GM18909 (cell line): Measurements from ENCODE around the gene LAMC3.

Experiments used
- ATAC-seq: cut with Tn5 transposase; IDR thresholded peaks from one replicate; pipeline ENCODE4 v1.9.1; 2021; ENCODE audit warnings: mild to moderate bottlenecking; ENCODE audit not compliant: unreplicated experiment, poor library complexity

Gene LAMC3

DNA sequence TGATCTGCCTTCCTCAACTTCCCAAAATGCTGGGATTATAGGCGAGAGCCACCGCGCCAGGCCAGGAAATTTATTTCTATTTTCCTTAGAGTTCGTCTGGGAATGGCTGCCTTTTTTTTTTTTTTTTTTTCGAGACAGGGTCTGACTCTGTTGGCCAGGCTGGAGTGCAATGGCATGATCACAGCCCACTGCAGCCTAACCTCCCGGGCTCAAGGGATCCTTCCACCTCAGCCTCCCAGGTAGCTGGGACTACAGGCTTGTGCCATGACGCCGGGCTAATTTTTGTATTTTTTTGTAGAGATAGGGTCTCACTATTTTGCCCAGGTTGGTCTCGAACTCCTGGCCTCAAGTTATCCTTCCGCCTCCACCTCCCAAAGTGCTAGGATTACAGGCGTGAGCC lies 888 bp upstream of the LAMC3 start:
- ATAC-seq = no peak

DNA sequence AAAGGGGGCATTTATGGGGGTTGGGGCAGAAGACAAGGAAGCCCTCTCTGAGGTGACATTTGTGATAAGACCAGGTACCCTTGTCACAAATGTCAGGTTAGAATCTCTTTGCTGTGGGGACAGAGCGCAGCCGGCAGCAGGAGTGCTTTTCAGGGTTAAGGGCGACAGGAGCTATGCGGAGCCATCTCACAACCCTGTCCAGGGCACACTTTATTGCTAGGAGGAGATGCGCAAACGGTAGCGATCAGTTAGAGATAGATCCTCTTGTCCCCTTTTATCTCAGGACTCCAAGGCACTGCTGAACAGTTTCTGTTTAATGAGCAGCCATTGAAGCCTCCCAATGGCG lies 438 bp upstream of the LAMC3 start:
- ATAC-seq = no peak

DNA sequence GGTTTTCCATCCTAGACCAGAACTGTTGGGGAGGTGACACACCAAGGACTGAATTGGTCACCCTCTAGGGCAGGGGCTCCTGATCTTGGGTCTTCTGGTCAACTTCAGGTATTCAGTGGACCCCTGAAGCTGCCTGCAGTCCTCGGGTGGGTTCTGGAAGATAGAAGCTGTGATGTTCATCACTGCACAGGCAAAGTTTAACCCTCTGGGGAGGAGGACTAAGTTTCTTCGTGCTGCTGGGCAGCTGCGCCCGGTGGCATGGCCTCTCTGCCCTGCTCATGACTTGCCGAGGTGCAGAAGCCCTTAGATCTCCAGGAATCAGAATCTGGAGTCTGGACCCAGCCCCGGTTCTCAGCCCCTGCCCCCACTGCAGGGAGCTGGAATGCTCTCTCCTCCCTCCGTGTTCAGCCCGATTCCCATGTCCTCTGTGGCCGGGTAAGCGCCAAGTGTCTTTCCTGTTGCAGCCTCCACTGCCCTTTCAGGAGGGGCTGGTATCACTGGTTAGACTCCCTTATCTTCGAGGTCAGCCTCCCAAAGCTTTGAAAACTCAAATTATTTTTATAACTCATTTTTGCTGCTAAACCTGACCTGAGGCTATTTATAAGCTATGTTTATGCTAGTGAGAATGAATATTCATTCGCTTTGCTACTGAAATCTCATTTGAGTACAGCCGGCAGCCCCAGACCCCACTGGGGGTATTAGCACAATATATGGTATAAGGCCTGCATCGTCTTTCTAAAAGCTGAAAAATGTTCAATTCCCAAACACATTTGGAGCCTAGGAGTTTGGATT lies 1.7 kb downstream of the LAMC3 start:
- ATAC-seq = no peak

DNA sequence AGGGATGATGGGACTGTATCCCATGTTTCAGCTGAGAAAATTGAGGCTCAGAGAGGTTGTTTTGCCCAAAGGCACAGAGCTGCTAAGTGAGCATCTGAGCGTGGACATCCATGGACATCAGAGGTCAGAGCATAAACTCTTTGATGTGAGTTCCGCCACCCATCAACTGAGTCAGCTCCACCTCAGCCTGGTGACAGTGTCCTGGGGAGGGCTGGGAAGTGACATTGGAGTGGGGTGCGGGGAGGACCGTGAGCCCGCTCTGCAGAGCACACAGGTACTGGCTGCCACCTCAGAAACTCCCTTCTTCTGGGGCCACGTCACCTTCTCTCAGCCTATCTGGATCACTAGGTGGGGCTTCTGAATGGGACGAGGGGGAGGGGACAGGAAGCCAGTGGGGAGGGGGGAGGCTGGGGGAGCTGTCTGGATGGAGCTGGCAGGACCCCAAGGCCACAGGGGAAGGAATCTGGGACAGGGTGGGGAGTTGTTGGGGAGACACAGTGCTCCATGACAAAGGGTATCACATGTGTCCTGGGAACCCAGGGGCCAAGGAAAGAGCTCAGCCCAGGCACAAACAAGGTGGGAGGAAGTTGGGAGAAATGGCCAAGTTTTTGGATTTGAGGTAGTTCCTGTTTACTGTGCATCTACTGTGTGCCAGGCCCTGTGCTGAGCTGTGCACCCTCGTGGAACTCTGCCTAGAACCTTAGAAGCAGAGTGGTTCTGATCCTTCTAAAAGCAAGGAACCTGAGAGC lies 2.5 kb downstream of the LAMC3 start:
- no peak for ATAC-seq

DNA sequence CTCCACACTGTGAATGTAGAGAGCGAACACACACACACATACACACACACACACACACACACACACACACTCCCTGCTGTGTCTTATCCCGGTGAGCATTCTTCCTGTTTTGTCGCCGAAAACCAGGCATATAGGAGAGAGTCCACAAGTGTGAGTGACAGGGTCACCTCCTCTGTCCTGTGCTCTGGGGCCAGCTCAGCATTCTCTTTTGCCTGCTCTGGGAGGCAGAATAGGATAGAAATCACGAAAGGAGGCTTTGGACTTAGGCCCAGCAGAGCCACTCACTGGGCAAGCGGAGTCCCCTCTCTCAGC lies 3.0 kb downstream of the LAMC3 start:
- ATAC-seq = no peak

DNA sequence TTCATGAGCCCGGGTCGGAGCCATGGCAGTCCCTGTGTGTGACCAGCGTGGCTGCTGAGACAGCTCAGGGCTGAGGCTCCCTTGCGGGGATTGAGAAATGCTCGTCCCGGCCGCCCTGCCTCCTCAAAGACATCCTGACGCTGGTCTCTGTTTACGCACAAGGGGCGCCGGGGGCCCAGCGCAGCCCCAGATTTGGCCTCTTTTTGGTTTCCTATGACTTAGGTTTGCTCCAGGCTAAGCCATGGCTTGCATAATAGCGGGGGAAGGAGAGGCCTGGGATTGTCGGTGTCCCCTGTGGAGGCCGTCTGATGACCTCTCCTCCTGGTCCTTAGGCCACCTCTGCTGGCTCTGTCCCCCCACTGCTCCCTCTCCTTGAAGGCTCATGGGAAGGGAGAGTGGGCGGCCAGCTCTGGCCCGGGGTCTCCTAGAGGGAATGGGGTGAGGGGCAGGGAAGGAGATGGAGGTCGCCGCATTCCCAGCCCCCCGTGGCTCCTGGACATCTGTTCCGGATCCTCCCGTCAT lies 3.5 kb downstream of the LAMC3 start:
- ATAC-seq = no peak

DNA sequence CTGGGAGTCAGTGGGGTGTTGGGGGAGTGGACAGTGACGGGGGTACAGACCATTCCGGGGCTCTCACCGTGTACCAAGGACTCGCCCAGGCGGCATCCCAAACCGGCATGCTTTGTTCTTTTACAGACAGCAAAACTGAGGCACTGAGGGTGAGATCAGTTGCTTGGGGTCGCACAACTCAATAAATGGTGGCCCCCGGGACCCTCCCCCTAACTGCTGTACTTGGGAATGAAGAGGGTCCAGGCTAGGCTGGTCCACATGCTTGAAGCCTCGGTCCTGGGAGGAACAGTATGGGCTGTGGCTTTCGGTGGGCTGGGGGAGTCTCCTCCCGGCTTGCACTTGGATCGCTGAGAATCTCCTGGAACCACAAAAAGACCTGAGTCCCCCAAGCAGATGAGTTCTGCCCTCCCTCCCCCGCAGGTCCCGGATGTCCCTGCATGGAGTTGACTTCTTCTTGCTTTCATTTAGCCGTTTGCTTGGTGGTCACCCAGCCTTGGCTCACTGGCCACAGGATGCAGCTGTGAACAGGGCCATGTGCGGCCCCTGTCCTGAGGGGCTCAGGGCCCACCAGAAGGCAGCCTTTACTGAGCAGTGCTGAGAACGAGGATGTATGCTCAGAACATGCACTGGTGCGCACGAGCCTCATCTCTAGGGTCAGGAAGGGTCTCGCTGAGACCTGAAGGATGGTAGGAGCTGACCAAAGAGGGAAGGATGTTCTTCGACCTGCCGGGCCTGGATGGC lies 4.2 kb downstream of the LAMC3 start:
- no peak for ATAC-seq

DNA sequence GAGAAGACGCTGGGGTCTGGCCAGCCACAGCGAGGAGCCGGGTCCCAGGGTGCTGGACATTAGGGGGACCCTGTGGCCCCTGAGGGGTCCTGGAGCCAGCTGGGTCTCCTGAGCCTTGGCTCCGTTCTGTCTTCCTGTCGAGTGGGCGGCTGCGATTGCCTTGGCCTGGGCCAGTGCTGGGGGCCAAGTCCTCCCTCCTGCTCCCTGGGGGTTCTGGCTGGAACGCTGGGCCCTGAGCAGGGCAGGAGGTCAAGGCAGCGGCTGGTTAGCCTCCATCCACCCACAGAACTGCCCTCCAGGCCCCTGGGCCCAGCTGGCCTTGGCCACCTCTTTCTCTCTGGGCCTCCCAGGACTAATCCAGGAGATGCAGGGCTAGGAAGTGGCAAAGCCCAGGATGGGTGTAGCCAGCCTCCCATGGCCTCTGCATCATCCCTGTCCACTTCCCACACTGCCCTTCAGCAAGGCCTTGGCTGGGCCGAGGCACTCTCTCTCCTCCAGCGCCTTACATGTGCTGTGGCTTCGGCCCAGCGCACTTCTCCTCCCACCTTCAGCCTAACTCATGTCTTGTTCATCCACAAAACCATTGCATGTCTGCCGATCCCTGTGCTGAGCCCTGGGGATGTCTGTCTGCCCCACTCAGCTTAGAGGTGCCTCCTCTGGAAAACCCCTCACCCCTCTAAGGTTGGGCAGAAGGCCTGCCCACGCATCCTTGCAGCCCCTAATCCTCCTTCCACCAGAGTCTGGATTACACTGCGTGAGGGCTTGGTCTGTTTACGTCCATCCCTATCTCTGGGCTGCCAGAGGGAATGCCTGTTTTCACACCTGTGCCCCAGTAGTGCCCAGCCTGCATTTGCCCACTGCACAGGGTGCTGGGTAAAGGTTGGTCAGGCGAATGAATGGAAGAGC lies 5.0 kb downstream of the LAMC3 start:
- ATAC-seq = no peak

DNA sequence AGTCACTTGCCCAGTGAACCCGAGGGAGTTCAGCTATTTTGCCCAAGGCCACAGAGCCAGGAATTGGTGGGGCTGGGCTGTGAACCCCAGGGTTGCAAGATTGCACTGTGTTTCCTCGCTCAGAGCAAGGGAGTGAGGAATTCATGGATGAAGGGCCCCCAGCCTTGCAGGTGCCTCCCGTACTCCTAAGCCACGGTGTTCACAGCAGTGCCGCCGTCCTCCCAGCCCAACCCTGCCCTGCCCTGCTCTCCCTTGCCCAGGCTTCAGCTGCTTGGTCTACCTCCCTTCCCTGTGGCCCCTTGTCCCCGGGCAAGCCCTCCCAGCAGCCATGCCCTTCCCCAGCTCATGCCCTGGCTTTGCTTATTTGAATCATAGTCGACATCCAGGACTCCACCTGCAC lies 6.1 kb downstream of the LAMC3 start:
- ATAC-seq = no peak

DNA sequence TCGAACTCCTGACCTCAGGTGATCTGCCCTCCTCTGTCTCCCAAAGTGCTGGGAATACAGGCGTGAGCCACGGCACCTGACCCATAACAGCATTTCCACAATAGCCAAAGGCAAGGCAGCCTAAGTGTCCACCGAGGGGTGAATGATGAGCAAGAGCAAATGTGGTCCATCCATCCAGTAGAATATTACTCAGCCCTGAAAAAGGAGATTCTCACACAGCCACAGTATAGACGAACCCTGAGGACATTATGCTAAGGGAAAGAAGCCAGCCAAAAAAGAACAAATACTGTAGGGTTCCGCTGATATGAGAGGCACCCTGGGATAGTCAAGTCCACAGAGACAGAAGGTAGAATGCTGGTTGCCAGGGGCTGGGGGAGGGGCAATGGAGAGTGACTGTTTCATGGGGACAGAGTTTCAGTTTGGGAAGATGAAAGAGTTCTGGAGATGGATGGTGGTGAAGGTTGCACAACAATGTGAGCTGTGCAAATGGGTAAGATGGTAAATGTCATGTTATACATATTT lies 7.0 kb downstream of the LAMC3 start:
- no peak for ATAC-seq

DNA sequence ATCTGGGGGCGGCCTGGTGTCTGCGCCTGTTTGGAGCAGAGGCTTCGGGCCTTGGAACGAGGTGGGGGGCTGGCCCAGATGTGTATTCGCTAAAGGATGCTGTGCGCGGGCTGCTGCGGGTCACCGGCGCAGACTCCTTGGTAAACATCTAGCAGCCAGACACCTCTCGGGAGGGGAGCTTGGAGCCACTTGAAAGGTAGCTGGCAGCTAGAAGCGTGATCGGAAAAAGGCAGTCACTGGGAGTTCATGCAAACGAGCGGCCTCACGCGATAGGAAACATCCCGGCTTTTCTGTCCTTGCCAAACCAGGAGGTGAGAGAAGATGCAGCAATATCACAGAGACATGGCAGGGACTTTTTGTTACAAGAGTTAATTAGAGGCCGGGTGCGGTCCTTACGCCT lies 8.1 kb downstream of the LAMC3 start:
- ATAC-seq = no peak

DNA sequence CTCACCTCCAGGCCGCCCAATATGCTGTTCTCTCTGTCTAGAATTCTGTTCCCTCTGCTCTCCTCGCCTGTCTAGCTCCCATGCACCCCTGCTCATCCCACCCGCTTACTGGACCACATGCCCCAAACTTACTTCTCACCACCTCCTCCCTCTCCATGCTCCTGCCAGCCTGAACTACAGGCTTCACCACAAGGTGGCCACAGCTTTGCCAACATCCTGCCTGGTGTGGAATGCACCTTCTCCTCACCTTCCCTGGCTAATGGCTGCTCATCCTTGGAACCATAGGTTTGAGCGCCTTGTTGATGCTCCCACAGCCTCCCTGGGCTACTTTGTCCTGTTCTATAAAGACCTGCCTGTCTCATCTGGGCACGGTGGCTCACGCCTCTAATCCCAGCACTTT lies 9.6 kb downstream of the LAMC3 start:
- ATAC-seq = no peak

DNA sequence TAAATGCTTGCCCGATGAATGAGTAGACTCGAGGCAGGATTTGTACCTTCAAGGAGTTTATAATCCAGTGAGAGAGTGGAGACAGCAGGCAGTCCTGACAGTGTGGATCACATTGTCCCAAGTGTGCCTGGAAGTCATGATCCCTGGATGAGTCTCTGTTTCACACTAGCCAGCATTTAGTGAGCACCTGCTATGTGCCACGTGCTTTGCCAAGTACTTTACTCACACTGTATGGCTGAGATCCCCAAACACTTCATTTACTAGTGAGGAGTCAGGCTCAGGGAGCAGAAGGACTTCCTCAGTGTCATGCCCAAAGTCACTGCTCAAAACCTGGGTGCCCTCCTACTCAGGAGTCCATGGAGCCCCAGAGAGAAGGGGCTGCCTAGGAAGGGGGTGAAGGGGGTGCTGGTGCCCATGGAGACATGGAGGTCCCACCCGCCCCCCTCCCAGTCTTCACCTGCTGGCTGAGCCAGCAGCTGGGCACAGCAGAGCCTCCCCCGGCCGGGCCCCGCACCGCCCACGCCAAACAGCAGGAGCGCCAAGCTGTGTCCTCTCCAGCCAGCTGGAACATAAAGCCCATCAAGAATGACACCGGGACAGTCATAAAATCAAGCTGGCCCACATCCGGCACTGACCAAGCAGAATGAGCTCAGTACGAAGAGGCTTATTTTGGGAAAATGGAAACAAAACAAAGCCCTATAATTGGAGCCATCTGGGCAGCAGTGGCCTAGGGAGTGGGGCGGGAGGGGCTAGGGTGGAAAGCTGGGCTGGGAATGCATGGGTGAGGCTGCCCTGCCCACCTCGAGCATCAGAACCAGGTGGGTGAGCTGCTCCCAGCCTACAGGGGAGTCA lies 10.6 kb downstream of the LAMC3 start:
- ATAC-seq = no peak

DNA sequence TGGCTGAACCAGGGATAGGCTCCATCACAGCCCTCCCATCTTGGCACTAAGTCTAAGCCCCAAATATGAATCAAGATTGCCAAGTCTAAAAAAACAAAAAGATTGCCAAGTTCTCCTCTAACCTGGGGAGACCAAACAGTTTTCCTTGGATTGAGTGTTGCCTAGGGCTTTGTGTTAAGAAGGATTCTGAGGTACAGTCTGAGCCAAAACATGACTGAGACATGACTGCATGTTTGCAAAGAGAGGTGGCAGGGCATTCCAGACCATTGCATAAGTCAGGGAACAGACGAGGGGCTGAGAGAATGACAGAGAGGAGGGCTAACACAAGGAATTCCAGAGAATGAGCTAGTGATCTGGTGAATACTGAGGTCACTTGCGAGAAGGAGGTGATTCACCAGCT lies 11.4 kb downstream of the LAMC3 start:
- ATAC-seq = no peak

DNA sequence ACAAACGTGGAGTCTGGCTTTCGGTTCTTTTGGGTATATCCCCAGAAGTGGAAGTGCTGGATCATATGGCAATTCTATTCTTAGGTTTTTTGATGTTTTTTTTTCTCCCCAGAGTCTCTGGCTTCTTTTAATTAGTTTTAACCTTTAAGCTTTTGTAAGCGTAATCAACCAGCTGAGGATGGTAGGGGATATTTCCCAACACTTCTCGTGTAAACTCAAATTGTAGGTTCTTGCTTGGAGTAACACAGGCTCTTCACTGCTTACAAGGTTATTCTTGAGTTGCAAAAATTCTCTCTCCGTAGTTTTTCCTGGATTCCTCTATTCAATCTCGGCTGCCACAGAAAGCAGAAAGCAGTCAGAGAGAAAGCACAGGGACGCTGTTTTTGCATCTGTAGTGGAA lies 11.9 kb downstream of the LAMC3 start:
- no peak for ATAC-seq

DNA sequence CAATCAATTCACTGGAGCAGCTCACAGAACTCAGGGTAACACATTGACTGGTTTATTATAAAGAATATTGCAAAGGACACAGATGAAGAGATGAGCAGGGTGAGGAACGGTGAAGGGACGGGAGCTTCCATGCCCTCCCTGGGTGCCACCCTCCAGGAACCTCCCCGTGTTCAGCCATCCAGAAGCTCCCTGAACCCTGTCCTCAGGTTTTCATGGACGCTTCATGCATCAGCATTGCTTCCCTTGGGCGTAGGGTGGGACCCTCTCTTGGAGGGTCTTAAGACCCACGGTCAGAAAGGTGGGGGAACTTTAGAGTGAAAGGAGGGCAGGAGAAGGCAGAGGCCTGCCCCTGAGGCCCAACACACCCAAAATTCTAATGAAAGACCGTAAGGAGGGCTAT lies 12.8 kb downstream of the LAMC3 start:
- ATAC-seq = no peak

DNA sequence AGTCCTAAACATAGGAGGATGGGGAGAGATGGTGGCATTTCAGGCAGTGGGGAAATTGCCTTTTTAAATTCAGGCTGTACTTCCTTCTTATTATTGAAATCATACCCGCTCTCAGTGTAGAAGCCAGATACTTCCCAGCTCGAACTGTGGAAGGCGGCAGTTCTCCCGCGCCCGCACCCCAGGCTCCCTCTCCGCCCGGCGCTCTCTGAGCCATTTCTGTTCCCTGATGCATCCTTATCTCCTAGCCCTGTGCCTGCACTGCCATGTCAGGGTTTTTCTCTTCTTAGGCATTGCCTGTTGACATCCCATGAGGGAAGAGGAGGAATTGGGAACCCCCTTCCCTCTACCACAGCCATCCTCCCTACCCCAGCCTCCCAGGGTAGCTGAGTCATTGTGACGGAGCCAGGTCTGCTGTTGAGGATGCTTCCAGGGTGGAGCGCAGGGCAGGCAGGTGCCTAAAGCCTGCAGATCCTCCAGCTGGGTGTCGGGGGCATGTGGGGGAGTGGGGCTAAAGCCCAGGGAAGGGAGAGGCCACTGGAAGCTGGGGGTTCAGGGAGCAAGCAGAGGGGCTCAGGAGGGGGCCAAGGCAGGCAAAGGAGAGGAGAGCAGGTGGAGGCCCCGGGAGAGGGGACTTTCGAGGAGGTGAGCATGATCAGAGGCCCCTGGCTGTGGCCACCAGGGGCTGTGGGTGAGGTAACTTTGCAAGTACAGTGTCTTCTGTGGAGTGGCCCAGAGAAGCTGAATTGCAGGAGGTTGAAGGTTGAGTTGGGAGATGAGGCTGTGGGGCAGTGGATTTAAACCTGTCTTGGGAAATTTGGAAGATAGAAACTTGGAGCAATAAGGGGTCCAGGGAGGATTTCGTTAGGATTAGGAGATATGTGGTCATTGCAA lies 16.2 kb downstream of the LAMC3 start:
- ATAC-seq = no peak
